ENCODE measurements around the gene ADAM22.

ADAM22 gene

DNA sequence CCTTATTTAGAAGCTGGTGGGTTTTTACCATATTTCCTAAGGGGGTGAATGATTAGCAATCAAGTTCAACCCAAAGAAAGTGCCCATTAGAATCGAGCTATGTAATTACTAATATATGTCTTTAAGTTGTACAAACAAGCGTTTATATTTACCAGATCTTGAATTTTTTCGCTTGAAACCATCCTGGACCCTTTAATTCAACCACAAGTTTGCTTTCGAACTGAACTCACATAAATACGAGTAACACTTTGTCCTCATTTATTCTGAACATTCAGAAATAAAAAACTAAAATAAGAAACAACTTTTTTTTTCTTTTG, 284.3 kb downstream of the ADAM22 start:
- no peak for DNase-seq (ENCODE audit: low read depth)

DNA sequence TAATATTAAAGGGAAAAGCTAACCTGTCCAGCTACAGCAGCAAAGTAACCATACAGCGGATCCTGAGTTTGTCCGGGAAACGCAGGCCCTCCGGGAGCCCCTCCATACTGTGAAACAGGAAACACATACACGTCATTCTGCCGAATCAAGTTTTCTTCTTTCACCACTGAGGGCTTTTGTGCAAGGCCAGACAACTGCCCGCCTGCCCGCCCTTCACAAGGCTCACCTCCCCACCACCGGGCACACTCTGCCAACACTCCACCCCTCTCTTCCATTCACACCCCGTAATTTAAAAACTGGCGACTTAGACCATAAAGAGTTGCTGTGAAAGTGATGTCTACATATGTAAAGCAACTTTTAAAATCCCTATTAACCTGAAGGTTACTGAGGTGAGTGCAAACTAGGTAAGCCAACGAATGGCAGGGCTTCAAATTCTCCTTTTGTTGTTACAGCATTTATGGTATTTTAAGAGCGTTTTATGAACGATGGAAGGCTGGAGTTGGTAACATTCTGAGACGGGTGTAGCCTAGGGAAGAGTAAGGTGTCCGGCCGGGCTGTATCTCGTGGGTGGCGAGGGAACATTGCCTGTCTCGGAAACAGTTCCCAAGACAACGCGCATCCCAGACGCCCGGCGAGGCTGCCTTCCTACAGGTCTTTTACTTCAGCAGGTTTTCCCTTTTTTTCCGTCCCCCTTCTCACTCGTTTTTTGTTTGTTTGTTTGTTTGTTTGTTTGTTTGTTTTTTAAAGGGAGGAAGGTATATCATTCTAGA, 285.0 kb downstream of the ADAM22 start:
- peak; percentile 3 for DNase-seq (ENCODE audit: low read depth)

DNA sequence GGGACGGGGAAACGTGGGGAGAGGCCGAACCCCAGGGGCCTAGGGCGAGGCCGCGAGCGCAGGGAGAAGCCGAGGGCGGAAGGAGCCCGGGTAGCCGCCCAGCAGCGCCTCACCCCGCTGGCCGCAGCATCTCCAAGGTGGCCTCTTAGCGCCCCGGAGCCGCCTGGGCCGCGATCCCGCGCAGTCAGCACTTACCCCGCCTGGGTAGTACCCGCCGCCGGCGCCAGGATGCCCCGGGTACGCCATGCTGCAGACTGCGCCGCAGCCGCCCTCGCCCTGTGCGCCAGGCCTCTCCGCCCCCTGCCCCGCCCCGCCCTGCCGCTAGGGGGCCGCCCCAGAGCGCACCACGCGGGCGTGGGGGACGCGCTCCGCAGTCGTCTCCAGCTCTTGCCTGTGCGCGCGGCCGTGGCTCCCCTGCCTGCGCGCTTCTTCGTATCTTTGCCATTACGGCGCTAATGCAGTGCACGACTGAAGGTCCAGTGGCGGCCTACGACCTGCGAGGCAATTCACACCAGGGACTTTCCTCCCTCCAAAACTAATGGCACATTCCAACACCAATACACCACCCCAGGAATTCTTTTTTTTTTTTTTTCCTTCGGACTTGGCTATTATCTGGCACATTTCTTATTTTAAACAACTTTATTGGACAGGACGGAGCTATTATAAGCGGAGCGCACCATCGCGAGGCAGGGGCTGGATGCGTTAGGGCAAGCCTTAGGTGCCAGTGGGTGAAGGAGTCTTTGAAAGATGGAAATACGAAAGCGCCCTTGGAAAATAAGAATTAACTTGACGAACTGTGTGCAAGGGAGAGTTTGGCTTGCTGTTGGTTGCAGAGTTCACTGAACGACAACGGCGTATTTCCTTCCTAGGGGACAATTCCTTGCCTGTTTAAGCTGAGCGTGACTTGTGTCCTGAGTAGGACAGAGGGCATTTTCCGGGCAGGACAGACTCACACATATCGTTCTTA, 286.0 kb downstream of the ADAM22 start, which contains the start of gene SRI:
SRI (minus strand) TSS at position 258 of the 967 bp plus-strand sequence; CDS start at position 246, 12 bp downstream.
- peak; percentile 87 for DNase-seq (ENCODE audit: low read depth)

DNA sequence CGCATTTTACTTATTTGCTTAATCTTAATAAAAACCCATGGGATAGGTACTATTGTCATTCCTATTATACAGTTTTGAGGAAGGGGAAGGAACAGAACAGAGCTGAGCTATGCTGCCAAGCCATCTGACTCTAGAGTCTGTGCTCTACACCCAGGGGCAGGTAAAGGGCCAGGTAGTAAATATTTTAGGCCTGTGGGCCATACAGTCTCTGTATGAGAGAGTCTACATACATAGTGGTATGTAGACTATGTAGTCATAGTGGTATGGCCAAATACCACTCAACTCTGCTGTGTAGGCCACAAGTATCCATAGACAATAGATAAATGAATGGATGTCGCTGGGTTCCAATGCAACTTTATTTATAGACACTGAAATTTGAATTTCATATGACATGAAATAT, 289.2 kb downstream of the ADAM22 start:
- no peak for DNase-seq (ENCODE audit: low read depth)

DNA sequence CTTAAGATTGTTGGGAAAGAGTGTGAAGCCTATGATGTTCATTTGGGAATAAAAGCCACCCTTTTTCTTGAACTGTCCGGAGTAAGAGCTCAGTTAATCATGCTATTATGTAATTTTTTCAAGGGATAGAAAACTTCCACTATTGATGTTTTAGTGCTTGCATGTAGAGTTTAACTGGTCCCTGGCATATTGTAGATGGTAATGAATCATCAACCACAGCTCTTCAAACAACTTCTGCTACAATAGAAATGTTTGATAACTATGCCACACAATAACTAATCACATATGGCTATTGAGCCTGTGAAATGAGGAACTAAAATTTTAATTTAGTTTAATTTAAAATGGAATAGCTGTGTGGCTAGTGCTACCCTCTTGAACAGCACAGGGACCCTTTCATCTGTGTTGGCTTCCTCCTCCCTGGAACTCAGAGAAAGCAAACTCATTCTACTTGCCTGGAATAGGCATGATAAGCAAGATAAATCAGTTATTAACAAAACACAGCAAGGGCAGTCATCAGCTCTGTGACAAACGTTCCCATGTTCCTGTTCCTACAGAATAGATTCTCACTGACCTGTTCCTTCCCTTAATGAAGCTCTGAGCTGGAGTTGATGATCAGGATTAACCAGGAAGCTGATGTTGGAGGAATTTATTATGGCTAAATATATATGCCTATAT, 290.7 kb downstream of the ADAM22 start:
- no peak for DNase-seq (ENCODE audit: low read depth)

DNA sequence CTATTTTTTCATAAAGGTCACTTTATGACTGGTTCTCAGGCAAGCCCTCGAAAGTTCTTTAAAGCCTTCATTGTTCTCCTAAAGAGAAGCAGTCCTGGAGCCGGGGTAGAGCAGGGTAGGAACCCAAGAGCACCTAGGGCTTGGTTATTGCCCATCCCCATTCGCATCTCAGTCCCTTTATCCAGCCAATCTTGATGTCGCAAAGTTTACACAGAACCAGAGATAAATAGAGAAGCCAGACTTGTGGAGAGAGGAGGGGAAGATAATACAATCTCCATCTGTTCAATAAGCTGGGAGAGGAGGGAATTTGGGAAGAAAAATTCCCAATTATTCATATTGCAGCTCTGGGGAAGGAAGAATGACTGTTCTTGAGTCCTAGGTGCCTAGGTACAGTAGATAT, 292.1 kb downstream of the ADAM22 start:
- no peak for DNase-seq (ENCODE audit: low read depth)

DNA sequence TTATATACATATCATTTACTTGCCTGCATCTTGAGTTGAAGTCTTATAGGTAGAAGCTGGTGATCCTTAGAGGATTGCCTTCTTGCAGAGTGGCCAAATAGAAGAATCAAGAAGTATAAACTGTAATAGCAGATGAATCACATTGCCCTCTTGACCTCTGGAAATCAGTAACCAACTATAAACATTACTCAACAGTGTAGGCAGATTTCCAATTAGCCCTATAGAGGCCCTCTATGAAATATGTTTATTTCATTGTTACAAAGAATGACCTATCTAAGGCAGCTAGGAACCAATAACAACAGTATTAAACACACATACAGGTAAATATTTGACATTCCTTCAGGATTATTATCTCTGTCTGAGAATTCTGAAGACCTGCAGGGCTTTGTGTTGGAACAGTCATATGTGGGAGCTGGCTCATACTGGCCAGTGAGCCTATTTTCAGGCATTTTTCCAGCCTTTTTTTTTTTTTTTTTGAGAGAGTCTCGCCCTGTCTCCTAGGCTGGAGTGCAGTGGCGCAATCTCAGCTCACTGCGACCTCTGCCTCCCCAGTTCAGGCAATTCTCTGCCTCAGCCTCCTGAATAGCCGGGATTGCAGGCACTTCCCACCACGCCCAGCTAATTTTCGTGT, 292.9 kb downstream of the ADAM22 start:
- no peak for DNase-seq (ENCODE audit: low read depth)

DNA sequence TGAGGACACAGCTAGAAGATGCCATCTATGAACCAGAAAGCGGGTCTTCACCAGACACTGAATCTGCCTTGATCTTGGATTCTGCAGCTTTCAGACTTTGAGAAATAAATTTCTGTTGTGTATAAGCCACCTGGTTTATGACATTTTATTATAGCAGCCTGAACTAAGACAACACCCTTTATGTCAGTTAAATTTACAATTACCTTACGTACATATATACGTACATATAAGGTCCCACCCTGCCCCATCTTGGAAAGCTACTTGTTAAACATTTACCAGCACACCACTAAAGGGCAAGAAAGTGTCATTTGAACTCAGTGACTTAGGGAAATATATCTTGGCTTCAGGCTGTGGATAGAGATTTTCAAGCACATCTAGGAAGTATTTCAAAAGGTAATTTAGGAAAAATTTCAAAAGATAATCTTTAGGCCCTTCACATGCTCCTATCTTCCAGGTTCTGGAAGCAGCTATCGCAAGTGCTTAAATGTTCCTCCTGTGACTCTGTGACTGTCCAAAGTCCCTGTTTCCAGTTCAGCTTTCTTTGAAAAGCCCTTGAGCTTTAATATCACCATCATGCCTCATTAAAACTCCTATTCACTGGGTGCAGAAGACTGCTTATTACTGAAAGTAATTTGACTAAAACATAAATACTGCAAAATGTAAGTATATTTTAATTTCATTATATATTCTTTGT, 295.4 kb downstream of the ADAM22 start:
- DNase-seq (ENCODE audit: low read depth), result no peak

DNA sequence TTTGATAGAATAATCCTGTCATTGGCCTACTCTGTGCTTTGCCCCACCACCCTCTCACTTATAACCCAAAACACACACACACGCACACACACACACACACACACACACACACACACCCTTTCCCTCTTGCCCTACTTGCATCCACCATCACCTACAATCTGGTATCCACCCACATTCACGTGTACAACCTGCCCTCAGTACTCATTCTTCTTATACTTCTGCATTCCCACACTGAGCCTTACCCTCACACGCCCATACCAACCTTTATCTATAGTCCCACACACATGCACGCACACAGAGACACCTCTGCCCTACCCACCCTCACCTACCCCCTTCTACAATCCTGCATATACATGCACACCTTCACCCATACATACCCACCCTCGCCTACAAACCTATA, 296.6 kb downstream of the ADAM22 start:
- no peak for DNase-seq (ENCODE audit: low read depth)

DNA sequence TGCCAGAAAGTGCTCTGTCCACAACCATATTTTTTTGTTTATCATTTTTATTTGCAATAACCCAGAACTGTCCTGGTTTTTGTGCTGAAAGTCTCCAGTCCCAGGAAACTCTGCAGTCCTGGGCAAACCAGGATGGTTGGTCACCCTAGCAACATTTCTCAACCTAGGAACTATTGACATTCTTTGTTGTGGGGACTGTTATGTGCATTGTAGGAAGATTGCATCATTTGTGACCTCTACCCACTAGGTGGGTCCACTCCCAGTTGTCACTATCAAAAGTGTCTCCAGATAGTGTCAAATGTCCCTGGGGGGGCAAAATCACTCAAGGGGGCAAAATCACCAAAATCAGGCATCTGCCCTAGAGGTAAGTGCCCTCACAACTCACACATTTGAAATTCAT, 299.8 kb downstream of the ADAM22 start:
- no peak for DNase-seq (ENCODE audit: low read depth)

DNA sequence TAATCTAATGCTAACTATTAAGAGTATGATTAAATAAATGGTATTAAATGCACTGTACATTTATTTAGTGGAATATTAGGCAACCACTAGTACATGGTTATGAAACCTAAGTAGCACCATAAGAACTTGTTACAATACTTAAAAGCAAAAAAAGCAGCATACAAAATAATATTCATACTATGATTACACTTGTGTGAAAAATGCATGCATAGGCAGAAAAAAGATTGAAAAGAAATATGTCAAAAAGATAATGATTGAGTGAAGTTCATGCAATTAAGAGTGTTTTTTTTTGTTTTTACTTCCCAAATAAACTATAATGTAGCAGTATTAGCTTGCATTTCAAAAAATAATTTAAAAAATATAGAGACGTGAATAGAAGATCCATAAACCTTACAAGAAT, 305.8 kb downstream of the ADAM22 start:
- no peak for DNase-seq (ENCODE audit: low read depth)

DNA sequence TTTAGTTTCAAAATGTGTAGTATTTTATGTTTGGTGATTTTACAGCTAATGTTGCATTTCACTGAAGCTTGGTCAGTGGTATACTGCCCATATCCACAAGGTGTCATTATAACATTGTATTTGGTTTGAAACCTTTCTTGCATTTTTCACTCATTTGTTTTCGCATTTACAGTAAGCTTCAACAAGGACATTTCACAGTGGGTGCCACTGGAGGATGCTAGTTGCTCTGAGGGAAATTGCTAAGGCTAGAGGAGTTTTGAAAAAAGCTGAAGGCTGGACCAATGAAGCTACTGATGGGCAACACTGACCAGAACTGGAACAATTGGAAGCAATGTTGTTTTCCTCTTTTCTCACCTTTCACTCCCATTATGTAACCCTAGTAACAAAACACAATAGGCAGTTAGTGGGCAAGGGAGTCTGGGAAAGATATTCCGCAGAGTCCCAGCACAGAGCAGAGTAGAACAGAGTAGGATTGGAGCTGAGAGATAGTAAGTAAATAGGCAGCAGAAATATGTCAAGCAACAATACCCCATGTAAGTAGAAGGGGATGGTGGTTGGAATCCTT, 309.4 kb downstream of the ADAM22 start:
- no peak for DNase-seq (ENCODE audit: low read depth)

DNA sequence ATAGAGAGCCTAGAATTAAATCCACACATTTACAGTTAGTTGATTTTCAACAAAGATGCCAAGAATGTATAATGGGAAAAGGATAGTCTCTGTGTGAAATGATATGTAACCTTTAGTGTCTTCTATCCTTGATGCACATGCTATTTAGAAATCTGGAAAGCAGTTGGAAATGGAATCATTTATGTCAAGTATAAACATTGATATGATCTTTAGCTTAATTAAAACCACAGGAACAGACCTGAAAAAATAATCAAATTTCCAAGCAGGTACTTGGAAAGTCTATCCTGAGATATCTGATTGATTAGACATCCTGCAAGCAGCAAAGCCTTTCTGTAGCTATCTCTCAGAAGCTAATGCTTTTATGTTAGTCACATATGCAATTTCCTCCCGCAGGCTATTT, 310.2 kb downstream of the ADAM22 start:
- DNase-seq (ENCODE audit: low read depth), result no peak

All from T follicular helper cell (primary cell).